Tibial nerve (tissue), 3 donors: ENCODE data around the gene MAP3K20.

Experiments
- POLR2A ChIP-seq, 2 donors: fragments of 450-650 bp; IDR thresholded peaks; one replicate each; pipeline ENCODE4 v1.6.1; 2017; ENCODE audit warnings: antibody characterized with exemption in 2 of 2, mild to moderate bottlenecking in 2 of 2, moderate library complexity in 2 of 2
- TF ChIP-seq, protein P1 (sequence below), 5 experiments: fragments of 200-600 bp in 3 of 5; fragments of 450-650 bp in 2 of 5; sonication (generic) in 3 of 5; IDR thresholded peaks; one replicate each; pipeline ENCODE4 v1.5.1; 2016 to 2019; ENCODE audit warnings: antibody characterized with exemption in 5 of 5, mild to moderate bottlenecking in 3 of 5, moderate library complexity in 2 of 5

GRCh38 chr2:173226899-173227698 is 151.5 kb downstream of the MAP3K20 start:
- TF ChIP-seq, protein P1, sequence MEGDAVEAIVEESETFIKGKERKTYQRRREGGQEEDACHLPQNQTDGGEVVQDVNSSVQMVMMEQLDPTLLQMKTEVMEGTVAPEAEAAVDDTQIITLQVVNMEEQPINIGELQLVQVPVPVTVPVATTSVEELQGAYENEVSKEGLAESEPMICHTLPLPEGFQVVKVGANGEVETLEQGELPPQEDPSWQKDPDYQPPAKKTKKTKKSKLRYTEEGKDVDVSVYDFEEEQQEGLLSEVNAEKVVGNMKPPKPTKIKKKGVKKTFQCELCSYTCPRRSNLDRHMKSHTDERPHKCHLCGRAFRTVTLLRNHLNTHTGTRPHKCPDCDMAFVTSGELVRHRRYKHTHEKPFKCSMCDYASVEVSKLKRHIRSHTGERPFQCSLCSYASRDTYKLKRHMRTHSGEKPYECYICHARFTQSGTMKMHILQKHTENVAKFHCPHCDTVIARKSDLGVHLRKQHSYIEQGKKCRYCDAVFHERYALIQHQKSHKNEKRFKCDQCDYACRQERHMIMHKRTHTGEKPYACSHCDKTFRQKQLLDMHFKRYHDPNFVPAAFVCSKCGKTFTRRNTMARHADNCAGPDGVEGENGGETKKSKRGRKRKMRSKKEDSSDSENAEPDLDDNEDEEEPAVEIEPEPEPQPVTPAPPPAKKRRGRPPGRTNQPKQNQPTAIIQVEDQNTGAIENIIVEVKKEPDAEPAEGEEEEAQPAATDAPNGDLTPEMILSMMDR (IDR thresholded peaks at IDR 0.05): no peak
- no peak for TF ChIP-seq POLR2A (IDR thresholded peaks at IDR 0.05)
